ENCODE measurements around the gene NUP210.

The NUP210 gene

GRCh38 chr3:13373975-13374586 is 46.0 kb downstream of the NUP210 start:
- no peak for DNase-seq (ENCODE audit: low read depth)

- DNase-seq (ENCODE audit: low read depth): no peak
Observed at GRCh38 chr3:13372656-13373055, 47.5 kb downstream of the NUP210 start.

DNA sequence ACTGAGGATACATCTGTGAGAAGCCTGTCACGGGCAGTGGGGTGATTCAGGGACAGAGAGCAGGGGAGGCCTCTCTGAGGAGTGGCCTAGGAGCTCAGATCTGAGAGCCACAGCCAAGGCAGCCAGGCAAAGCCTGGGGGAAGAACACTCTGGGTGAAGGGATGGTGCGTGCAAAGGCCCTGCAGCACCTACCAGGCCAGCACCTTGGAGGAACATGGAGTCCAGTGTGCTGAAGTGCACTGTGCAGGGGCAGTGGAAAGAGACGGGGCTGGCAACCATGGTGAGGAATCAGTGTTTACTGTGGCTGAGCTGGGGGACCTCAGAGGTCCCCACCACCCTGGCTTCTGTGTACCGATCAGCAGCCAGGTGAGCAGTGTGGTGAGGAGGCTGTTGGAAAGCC is 48.0 kb downstream of the NUP210 start:
- no peak for DNase-seq (ENCODE audit: low read depth)

GRCh38 chr3:13371100-13372075 is 48.7 kb downstream of the NUP210 start:
- no peak for DNase-seq (ENCODE audit: low read depth)

GRCh38 chr3:13370609-13371008 is 49.5 kb downstream of the NUP210 start:
- DNase-seq (ENCODE audit: low read depth): no peak

- no peak for DNase-seq (ENCODE audit: low read depth)
Observed at GRCh38 chr3:13370055-13370454, 50.1 kb downstream of the NUP210 start.

- DNase-seq (ENCODE audit: low read depth): no peak
Observed at GRCh38 chr3:13368834-13369233, 51.3 kb downstream of the NUP210 start.

DNA sequence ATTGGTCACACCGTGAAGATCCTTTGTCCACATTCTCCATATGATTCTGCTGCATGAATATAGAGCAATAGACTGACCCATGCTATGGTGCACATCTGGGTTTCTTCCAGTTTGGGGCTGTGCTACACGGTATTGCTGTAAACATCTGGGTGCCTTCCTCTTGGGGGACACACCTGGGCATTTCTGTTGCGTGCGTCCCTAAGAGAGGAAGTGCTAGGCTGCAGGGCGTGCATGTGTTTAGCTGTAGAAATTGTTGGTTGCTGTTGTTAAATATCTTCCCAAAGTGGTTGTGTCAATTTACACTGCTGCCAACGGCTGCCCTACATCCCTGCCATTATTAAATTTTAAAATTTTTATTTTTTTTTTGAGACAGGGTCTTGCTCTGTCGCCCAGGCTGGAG is 52.4 kb downstream of the NUP210 start:
- DNase-seq (ENCODE audit: low read depth): no peak

- DNase-seq (ENCODE audit: low read depth): no peak
Observed at GRCh38 chr3:13365390-13366379, 54.4 kb downstream of the NUP210 start.

DNA sequence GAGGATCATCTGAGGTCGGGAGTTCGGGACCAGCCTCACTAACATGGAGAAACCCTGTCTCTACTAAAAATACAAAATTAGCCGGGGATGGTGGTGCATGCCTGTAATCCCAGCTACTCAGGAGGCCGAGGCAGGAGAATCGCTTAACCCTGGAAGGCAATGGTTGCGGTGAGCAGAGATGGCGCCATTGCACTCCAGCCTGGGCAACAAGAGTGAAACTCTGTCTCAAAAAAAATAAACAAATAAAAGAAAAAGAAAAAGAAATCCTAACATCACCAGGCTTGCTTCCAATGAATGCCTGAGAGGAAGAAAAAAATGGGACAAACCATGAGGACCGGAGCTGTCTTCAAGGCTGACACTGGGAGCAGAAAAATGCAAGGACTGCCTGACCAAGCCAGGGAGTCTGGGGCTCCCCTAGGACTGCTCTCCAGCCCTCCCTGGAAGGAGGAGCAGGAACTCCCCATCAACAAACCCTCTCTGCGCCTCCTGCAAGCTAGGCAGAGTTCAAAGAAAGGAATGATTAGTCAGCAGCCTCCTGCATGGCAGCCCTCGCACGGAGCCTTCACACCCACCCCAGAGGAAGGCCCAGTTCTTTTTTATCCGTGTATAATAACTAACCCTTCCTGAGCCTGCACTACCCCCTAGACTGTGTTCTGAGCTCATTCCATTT is 55.4 kb downstream of the NUP210 start:
- no peak for DNase-seq (ENCODE audit: low read depth)

- no peak for DNase-seq (ENCODE audit: low read depth)
Observed at GRCh38 chr3:13362551-13362950, 57.6 kb downstream of the NUP210 start.

- DNase-seq (ENCODE audit: low read depth): no peak
Observed at GRCh38 chr3:13359916-13360315, 60.2 kb downstream of the NUP210 start.

DNA sequence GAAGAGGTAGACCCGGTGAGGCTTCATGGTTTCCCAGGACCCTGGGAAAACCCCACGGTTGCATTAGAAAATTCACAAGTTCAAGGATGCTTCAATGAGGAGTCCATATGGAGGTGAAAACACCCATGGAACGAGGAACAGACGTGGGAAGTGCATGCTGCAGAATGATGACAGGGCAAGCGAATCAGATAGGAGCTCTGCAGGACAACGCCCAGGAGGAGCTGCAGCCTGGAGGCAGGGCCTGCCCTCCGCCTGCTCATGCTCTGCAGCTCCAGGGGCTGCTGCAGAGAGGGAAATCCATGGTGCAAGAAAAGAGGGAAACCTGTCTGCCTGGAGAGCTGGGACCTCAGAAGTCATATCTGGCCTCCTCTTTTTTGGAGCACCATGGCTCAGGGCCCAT is 61.5 kb downstream of the NUP210 start:
- DNase-seq (ENCODE audit: low read depth): no peak

GRCh38 chr3:13358051-13358450 is 62.1 kb downstream of the NUP210 start:
- no peak for DNase-seq (ENCODE audit: low read depth)

GRCh38 chr3:13357074-13357473 is 63.0 kb downstream of the NUP210 start:
- no peak for DNase-seq (ENCODE audit: low read depth)

DNA sequence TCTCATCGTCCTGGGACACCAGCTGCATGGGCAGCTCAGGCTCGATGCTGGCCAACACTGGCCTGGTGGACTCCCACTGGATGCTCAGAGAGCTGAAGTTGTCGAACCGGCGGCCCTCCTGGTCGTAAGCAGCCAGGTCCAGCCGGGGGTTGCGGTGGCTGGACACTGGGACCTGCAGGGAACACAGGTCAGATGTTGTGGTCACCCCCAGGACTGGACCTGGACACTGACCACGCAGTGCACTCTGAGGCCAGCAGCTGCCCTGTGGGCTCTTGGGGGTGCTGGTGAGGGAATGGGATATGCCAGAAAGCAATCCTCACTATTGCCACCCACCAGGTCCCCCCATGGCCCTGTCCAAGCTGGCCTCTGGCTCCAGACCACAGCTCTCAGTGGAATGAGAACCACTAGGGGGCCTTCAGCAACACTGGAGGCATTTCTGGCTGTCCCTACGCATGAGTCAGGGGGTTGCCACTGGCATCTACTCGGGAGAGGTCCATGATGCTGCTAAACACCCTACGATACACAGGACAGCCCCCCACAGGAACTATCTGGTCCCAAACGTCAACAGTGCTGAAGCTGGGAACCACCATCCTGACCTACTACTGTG is 66.1 kb downstream of the NUP210 start:
- no peak for DNase-seq (ENCODE audit: low read depth)

- DNase-seq (ENCODE audit: low read depth): no peak
Observed at GRCh38 chr3:13353506-13353905, 66.6 kb downstream of the NUP210 start.

GRCh38 chr3:13352621-13353131 is 67.4 kb downstream of the NUP210 start:
- no peak for DNase-seq (ENCODE audit: low read depth)

DNA sequence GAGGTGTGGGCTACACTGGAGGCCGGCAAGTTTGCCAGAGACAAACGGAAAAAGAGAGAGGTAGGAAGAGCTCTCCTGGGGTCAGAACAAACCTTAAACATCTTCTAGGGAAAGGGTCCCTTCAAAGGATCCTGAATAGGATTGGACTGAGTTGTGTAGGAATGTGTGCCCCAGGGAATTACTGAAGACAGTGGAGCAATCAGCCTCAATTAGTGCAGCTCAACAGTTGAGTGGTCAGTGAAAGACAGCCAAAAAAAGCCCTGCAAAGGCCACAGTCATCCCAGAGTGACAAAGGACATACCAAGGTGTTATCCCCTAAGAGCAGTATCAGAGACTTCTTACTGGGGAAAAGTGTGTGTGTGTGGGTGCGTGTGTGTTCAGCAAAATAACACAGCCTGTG is 70.3 kb downstream of the NUP210 start:
- DNase-seq (ENCODE audit: low read depth): no peak

DNA sequence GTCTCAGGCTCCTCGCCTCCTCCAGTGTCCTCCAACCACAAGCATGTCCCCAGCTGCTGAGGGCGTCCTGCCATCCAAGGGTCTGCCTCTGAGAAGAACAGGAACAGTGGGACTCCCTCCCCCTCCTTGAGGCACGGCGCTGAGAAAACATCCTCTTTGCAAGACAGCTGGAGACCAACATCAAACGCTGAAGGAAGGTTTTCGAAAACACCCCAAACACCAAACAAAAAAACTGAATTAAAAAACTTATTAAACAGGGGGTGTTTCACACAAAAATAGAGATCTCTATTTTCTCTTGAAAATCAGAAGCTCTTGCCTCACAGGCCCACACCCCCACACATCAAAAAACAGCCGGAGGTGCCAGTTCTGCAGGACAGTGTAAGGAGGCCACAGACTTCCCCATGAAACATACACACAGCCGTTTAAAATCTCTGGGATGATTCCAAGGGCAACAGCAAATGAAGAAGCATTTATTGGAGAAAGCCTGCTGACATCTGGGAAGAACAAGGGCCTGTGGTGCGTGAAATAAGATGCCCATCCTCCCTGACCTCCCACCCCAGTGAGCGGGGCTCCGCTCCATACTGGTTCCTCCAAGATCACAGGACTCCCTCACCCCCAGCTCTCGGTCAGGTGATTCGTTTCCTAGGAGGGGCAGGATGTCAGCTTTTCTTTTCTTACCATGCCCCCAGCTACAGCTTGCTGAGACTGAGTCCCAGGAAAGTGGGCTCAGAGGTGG is 71.3 kb downstream of the NUP210 start:
- no peak for DNase-seq (ENCODE audit: low read depth)
